GM12878 (cell line): ENCODE data around the gene CFAP61.

ENCODE experiments used
- ATF7 ChIP-seq: fragments of 450-650 bp; IDR thresholded peaks from 2 replicates; pipeline ENCODE4 v1.6.1; 2016; ENCODE audit warnings: low read depth, mild to moderate bottlenecking
- CEBPB ChIP-seq, 2 experiments: fragments of 150-350 bp in 1 of 2; IDR thresholded peaks; 2 replicates each; pipeline ENCODE4 v1.6.1; 2012 to 2014; ENCODE audit warnings: low read depth in 2 of 2, low read length in 2 of 2, borderline replicate concordance in 1 of 2, inconsistent platforms in 1 of 2
- POLR2A ChIP-seq: IDR thresholded peaks from 2 replicates; pipeline ENCODE4 v1.6.1; 2011; ENCODE audit warnings: low read depth, mild to moderate bottlenecking, low read length
- RAD21 ChIP-seq: IDR thresholded peaks from 2 replicates; pipeline ENCODE4 v1.6.1; 2011; ENCODE audit warnings: mild to moderate bottlenecking, low read depth, low read length, moderate library complexity; ENCODE audit not compliant: insufficient read depth
- SMC3 ChIP-seq: IDR thresholded peaks from 2 replicates; pipeline ENCODE4 v1.6.1; 2011; ENCODE audit warnings: low read length, improper control_type of control experiment, borderline replicate concordance
- TARDBP ChIP-seq: IDR thresholded peaks from 2 replicates; pipeline ENCODE4 v1.6.1; 2016; ENCODE audit warnings: borderline replicate concordance
- ZNF24 ChIP-seq: fragments of 450-650 bp; IDR thresholded peaks from 2 replicates; pipeline ENCODE4 v1.6.1; 2017; ENCODE audit warnings: antibody characterized with exemption, mild to moderate bottlenecking
- ZNF384 ChIP-seq: IDR thresholded peaks from 2 replicates; pipeline ENCODE4 v1.6.1; 2012; ENCODE audit warnings: low read depth, mild to moderate bottlenecking, low read length, improper control_type of control experiment, borderline replicate concordance
- TF ChIP-seq, protein P1 (sequence below), 3 experiments: IDR thresholded peaks in 2 of 3; conservative IDR thresholded peaks in 1 of 3; 2 replicates each; pipeline ENCODE4 v1.5.1; 2011; ENCODE audit warnings: low read depth in 3 of 3, low read length in 3 of 3, mild to moderate bottlenecking in 3 of 3, control low read depth in 2 of 3, moderate library complexity in 2 of 3, inconsistent platforms in 1 of 3, mixed read lengths in 1 of 3; ENCODE audit not compliant: control insufficient read depth in 2 of 3, insufficient read depth in 1 of 3; ENCODE audit errors: extremely low read depth in 1 of 3

DNA sequence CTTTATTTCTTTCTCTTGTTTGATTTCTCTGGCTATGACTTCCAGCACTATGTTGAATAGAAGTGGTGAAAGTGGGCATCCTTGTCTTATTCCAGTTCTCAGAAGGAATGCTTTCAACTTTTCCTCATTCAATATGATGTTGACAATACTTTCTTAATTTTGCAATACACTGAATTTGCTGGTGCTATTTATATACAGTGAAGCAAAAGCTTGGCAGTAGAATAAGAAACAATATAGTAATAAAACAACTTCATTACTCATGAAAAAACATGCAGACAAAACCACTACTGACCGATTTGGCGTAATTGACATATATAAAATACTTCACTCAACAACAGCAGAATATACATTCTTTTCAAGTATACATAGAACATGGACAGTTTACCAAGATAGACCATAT, 96.4 kb downstream of the CFAP61 start:
- no peak for TF ChIP-seq POLR2A
- TF ChIP-seq ZNF24 = no peak
- no peak for TF ChIP-seq ZNF384
- TF ChIP-seq SMC3 = no peak
- TF ChIP-seq, protein P1, sequence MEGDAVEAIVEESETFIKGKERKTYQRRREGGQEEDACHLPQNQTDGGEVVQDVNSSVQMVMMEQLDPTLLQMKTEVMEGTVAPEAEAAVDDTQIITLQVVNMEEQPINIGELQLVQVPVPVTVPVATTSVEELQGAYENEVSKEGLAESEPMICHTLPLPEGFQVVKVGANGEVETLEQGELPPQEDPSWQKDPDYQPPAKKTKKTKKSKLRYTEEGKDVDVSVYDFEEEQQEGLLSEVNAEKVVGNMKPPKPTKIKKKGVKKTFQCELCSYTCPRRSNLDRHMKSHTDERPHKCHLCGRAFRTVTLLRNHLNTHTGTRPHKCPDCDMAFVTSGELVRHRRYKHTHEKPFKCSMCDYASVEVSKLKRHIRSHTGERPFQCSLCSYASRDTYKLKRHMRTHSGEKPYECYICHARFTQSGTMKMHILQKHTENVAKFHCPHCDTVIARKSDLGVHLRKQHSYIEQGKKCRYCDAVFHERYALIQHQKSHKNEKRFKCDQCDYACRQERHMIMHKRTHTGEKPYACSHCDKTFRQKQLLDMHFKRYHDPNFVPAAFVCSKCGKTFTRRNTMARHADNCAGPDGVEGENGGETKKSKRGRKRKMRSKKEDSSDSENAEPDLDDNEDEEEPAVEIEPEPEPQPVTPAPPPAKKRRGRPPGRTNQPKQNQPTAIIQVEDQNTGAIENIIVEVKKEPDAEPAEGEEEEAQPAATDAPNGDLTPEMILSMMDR (IDR thresholded peaks at IDR 0.05 in 2 of 3, conservative IDR thresholded peaks at IDR 0.05 in 1 of 3; ENCODE audit: control insufficient read depth in 2 of 3, extremely low read depth in 1 of 3, insufficient read depth in 1 of 3, low read depth in 3 of 3, low read length in 3 of 3) = no peak
- no peak for TF ChIP-seq RAD21
- no peak for TF ChIP-seq ATF7
- TF ChIP-seq TARDBP = no peak
- TF ChIP-seq CEBPB (IDR thresholded peaks at IDR 0.05; ENCODE audit: borderline replicate concordance in 1 of 2, low read depth in 2 of 2, low read length in 2 of 2) = no peak
